Measurements from ENCODE around the gene ATP1B2.

The ATP1B2 gene

GRCh38 chr17:7701681-7702080 lies 51.0 kb downstream of the ATP1B2 start:
- TF ChIP-seq TEAD4 (IDR thresholded peaks at IDR 0.05) (no peak), NFIC (IDR thresholded peaks at IDR 0.05) (no peak), EP300 (IDR thresholded peaks at IDR 0.05; ENCODE audit: borderline replicate concordance) (no peak), CREB1 (IDR thresholded peaks at IDR 0.05; ENCODE audit: low read depth) (no peak)

GRCh38 chr17:7702776-7703175 lies 52.0 kb downstream of the ATP1B2 start:
- no peak for TF ChIP-seq TEAD4 (IDR thresholded peaks at IDR 0.05)
- no peak for TF ChIP-seq YY1 (IDR thresholded peaks at IDR 0.05; ENCODE audit: low read depth)
- TF ChIP-seq TCF12 (IDR thresholded peaks at IDR 0.05; ENCODE audit: low read depth): no peak
- no peak for TF ChIP-seq CEBPB (IDR thresholded peaks at IDR 0.05)
- no peak for TF ChIP-seq EP300 (IDR thresholded peaks at IDR 0.05; ENCODE audit: borderline replicate concordance)

- no peak for TF ChIP-seq TAF1 (IDR thresholded peaks at IDR 0.05; ENCODE audit: low read depth)
- peak; percentile 58; the same call in 1 of the 2 replicates for TF ChIP-seq ZBTB7A (IDR thresholded peaks at IDR 0.05; ENCODE audit: low read depth)
These were observed 53.1 kb downstream of the ATP1B2 start for GRCh38 chr17:7703584-7704479.

- TF ChIP-seq TAF1 (IDR thresholded peaks at IDR 0.05; ENCODE audit: low read depth): 0 out of 2 replicates have a peak, but pooled peaks have one; percentile 34
- TF ChIP-seq EGR1 (IDR thresholded peaks at IDR 0.05): 0 out of 2 replicates have a peak, but pooled peaks have one; percentile 30
- 0 out of 2 replicates have a peak, but pooled peaks have one; percentile 21 for TF ChIP-seq YY1 (IDR thresholded peaks at IDR 0.05; ENCODE audit: low read depth)
- no peak for TF ChIP-seq FOXM1 (IDR thresholded peaks at IDR 0.05; ENCODE audit: borderline replicate concordance, low read depth)
These were observed 54.0 kb downstream of the ATP1B2 start, which contains the start of gene EFNB3 for GRCh38 chr17:7704601-7705268. EFNB3 (plus strand) TSS chr17:7705202; CDS start chr17:7705599, 397 bp downstream.

- TF ChIP-seq ZBTB7A (IDR thresholded peaks at IDR 0.05; ENCODE audit: low read depth) (peak; percentile 85), TAF1 (IDR thresholded peaks at IDR 0.05; ENCODE audit: low read depth) (0 out of 2 replicates have a peak, but pooled peaks have one; percentile 9), EGR1 (IDR thresholded peaks at IDR 0.05) (0 out of 2 replicates have a peak, but pooled peaks have one; percentile 3), TEAD4 (IDR thresholded peaks at IDR 0.05) (no peak)
These were observed 54.8 kb downstream of the ATP1B2 start for GRCh38 chr17:7705269-7706255.

GRCh38 chr17:7706631-7707354 lies 56.1 kb downstream of the ATP1B2 start:
- TF ChIP-seq FOXM1 (IDR thresholded peaks at IDR 0.05; ENCODE audit: borderline replicate concordance, low read depth) (no peak), RAD21 (IDR thresholded peaks at IDR 0.05; ENCODE audit: low read depth) (no peak), USF1 (IDR thresholded peaks at IDR 0.05) (no peak), CREB1 (IDR thresholded peaks at IDR 0.05; ENCODE audit: low read depth) (no peak), TAF1 (IDR thresholded peaks at IDR 0.05; ENCODE audit: low read depth) (no peak), REST (IDR thresholded peaks at IDR 0.05; ENCODE audit: low read depth) (no peak), TCF12 (IDR thresholded peaks at IDR 0.05; ENCODE audit: low read depth) (no peak), YY1 (IDR thresholded peaks at IDR 0.05; ENCODE audit: low read depth) (no peak), EGR1 (IDR thresholded peaks at IDR 0.05) (no peak), ZBTB7A (IDR thresholded peaks at IDR 0.05; ENCODE audit: low read depth) (no peak), NFIC (IDR thresholded peaks at IDR 0.05) (no peak), EP300 (IDR thresholded peaks at IDR 0.05; ENCODE audit: borderline replicate concordance) (no peak), TEAD4 (IDR thresholded peaks at IDR 0.05) (no peak), MAX (IDR thresholded peaks at IDR 0.05) (no peak), CEBPB (IDR thresholded peaks at IDR 0.05) (no peak)

Data from Ishikawa (cell line).